ENCODE measurements around the gene RNU5D-1.
A peak's percentile ranks its signal among the peaks of the same experiment; 100 is the strongest.

Gene RNU5D-1

DNA sequence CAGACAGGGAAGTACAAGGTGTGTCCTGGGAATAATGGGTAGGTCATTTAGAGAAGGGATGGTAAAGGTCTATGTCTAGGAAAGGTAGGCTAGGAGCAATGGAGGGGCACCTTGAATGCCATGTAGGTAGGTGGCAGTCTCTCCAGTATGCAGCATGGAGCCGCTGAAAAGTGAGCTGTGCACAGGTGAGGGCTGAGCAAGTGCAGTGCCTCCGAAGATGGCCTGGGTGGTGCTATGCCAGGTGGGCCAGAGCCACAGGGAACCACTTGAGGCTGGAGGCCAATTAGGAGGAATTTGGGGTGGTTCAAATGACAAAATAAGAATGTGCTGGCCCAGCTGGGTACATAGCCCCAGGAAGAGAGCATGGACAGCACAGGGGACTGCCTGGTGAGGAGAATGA lies 25.0 kb downstream of the RNU5D-1 start:
- Histone ChIP-seq H3K23ac (ENCODE audit: low read depth, low read length, poor library complexity) (no peak overlapping the region), H2BK12ac (ENCODE audit: low read length) (no peak overlapping the region), H3K9ac (ENCODE audit: low read depth, low read length, poor library complexity) (no peak overlapping the region), H2BK5ac (ENCODE audit: low read length) (no peak overlapping the region), H2AK5ac (ENCODE audit: low read depth, low read length) (no peak overlapping the region), H2BK120ac (ENCODE audit: low read depth, low read length) (no peak overlapping the region), H4K8ac (ENCODE audit: low read depth, low read length) (no peak overlapping the region), H3K14ac (ENCODE audit: low read length) (no peak overlapping the region), H3K4me1 (ENCODE audit: control insufficient read depth in 2 of 2, insufficient read depth in 1 of 2, low read depth in 1 of 2, low read length in 2 of 2) (no peaks in the 10 kb centered on the region), H3K36me3 (replicated peaks in 1 of 2; ENCODE audit: control insufficient read depth in 2 of 2, insufficient read depth in 2 of 2, low read length in 2 of 2) (no peaks in the 10 kb centered on the region), H3K4ac (ENCODE audit: low read length) (no peak overlapping the region), H4K91ac (ENCODE audit: low read depth, low read length, poor library complexity) (no peak overlapping the region), H3K9me3 (replicated peaks in 1 of 2; ENCODE audit: control insufficient read depth in 2 of 2, insufficient read depth in 1 of 2, low read depth in 1 of 2, low read length in 2 of 2) (peaks cover 4 to 11% of the 10 kb centered on the region in 2 donors), H3K79me1 (ENCODE audit: low read depth, low read length) (no peaks in the 10 kb centered on the region), H3K27ac (replicated peaks; ENCODE audit: low read length) (no peak overlapping the region), H2AFZ (ENCODE audit: low read length) (no peak overlapping the region), H3K27me3 (ENCODE audit: control insufficient read depth in 3 of 3, insufficient read depth in 3 of 3, low read depth in 1 of 3, low read length in 3 of 3) (no peaks in the 10 kb centered on the region), H3K18ac (ENCODE audit: low read length) (no peak overlapping the region), H3K4me3 (ENCODE audit: low read length in 2 of 2) (peak overlapping the region in 1 of 2 donors; percentile 31), H3K4me2 (ENCODE audit: insufficient read depth, low read length, poor library complexity, severe bottlenecking) (no peak overlapping the region), H2BK15ac (ENCODE audit: low read length) (no peak overlapping the region)
- WGBS, 2 donors (ENCODE audit: extremely low coverage in 2 of 2, insufficient read length in 2 of 2, insufficient replicate concordance in 1 of 2): no CpG with 5 or more reads among the region's 2 CpGs
- no peak for DNase-seq (ENCODE audit: low spot score)

DNA sequence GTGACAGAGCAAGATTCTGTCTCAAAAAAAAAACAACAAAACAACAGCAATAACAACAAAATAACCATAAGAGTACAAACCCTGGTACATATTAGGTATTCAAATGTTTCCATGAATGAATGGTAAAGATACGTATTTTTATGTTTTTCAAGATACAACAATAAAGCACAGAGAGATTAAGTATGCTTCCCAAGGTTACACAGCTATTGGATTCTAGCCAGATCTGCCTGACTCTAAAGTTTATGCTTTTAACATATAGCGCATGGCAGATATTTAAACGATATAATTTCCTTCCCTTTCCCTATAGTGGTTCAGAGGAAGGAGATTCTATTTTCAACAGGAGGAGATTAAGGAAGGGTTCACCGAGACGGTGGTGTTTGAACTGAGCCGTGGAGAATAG lies 25.5 kb downstream of the RNU5D-1 start:
- 100% methylated on average over 3 of the region's 6 CpGs; no CpG with 5 or more reads in 1 of the 2 donors for WGBS, 2 donors (ENCODE audit: extremely low coverage in 2 of 2, insufficient read length in 2 of 2, insufficient replicate concordance in 1 of 2)
- Histone ChIP-seq H4K91ac (ENCODE audit: low read depth, low read length, poor library complexity) (no peak overlapping the region), H3K4me1 (ENCODE audit: control insufficient read depth in 2 of 2, insufficient read depth in 1 of 2, low read depth in 1 of 2, low read length in 2 of 2) (no peaks in the 10 kb centered on the region), H2AFZ (ENCODE audit: low read length) (no peak overlapping the region), H3K27me3 (ENCODE audit: control insufficient read depth in 3 of 3, insufficient read depth in 3 of 3, low read depth in 1 of 3, low read length in 3 of 3) (no peaks in the 10 kb centered on the region), H3K14ac (ENCODE audit: low read length) (no peak overlapping the region), H3K4ac (ENCODE audit: low read length) (no peak overlapping the region), H3K9ac (ENCODE audit: low read depth, low read length, poor library complexity) (no peak overlapping the region), H4K8ac (ENCODE audit: low read depth, low read length) (no peak overlapping the region), H3K23ac (ENCODE audit: low read depth, low read length, poor library complexity) (no peak overlapping the region), H3K36me3 (replicated peaks in 1 of 2; ENCODE audit: control insufficient read depth in 2 of 2, insufficient read depth in 2 of 2, low read length in 2 of 2) (no peaks in the 10 kb centered on the region), H3K18ac (ENCODE audit: low read length) (no peak overlapping the region), H2BK5ac (ENCODE audit: low read length) (no peak overlapping the region), H2BK120ac (ENCODE audit: low read depth, low read length) (no peak overlapping the region), H3K4me3 (ENCODE audit: low read length in 2 of 2) (no peak overlapping the region), H3K9me3 (replicated peaks in 1 of 2; ENCODE audit: control insufficient read depth in 2 of 2, insufficient read depth in 1 of 2, low read depth in 1 of 2, low read length in 2 of 2) (peaks cover 4 to 11% of the 10 kb centered on the region in 2 donors), H3K4me2 (ENCODE audit: insufficient read depth, low read length, poor library complexity, severe bottlenecking) (no peak overlapping the region), H2BK15ac (ENCODE audit: low read length) (no peak overlapping the region), H3K27ac (replicated peaks; ENCODE audit: low read length) (no peak overlapping the region), H2BK12ac (ENCODE audit: low read length) (no peak overlapping the region), H2AK5ac (ENCODE audit: low read depth, low read length) (no peak overlapping the region), H3K79me1 (ENCODE audit: low read depth, low read length) (no peaks in the 10 kb centered on the region)
- no peak for DNase-seq (ENCODE audit: low spot score)

DNA sequence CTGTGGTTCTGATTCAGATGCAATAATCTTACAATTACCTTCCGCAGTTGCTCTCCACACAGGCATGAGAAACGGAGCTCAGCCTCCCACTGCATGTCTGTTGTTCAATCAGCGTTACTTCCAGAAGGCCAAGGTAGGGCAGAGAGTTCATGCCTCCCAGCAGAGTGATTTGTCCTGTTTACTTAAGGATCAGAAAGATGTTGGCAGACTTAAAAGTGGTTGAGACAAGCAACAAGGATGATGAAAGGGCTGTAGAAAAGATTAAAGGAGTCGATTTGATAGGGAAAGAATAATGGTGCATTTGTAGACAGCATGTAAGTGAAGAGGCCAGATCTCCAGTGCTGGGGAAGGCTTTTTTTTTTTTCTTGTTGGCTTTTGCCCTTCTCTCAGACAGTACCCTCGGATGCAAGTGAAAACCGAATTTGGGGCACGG lies 29.8 kb downstream of the RNU5D-1 start:
- no peak overlapping the region for H3K14ac ChIP-seq (ENCODE audit: low read length)
- no peak overlapping the region for H2BK5ac ChIP-seq (ENCODE audit: low read length)
- H3K9me3 ChIP-seq (replicated peaks in 1 of 2; ENCODE audit: control insufficient read depth in 2 of 2, insufficient read depth in 1 of 2, low read depth in 1 of 2, low read length in 2 of 2): no peaks in the 10 kb centered on the region

DNA sequence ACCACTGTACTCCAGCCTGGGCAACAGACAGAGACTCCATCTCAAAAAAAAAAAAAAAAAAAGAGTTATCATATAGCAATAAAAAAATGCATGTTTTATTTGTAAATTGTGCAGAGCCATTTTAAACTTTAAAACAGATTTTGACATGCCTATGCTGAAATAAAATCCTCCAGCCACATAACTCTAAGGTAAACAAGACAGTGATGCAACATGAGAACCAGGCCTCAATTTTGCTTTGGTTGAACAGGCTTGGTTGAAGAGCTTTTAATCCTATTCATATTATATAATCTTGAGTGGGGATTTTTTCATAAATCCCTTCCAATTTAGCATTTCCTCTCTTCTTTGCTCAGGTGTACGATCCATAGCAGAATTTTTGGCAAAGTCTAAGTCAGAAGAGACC lies 30.4 kb downstream of the RNU5D-1 start:
- Histone ChIP-seq H3K27ac (replicated peaks; ENCODE audit: low read length) (no peak overlapping the region), H3K4me3 (ENCODE audit: low read length in 2 of 2) (no peak overlapping the region), H3K4me1 (ENCODE audit: control insufficient read depth in 2 of 2, insufficient read depth in 1 of 2, low read depth in 1 of 2, low read length in 2 of 2) (no peaks in the 10 kb centered on the region), H3K27me3 (ENCODE audit: control insufficient read depth in 3 of 3, insufficient read depth in 3 of 3, low read depth in 1 of 3, low read length in 3 of 3) (no peaks in the 10 kb centered on the region), H3K9me3 (replicated peaks in 1 of 2; ENCODE audit: control insufficient read depth in 2 of 2, insufficient read depth in 1 of 2, low read depth in 1 of 2, low read length in 2 of 2) (no peaks in the 10 kb centered on the region), H2BK120ac (ENCODE audit: low read depth, low read length) (no peak overlapping the region), H2AFZ (ENCODE audit: low read length) (no peak overlapping the region), H3K4me2 (ENCODE audit: insufficient read depth, low read length, poor library complexity, severe bottlenecking) (no peak overlapping the region), H3K18ac (ENCODE audit: low read length) (no peak overlapping the region), H4K91ac (ENCODE audit: low read depth, low read length, poor library complexity) (no peak overlapping the region), H2AK5ac (ENCODE audit: low read depth, low read length) (no peak overlapping the region), H2BK5ac (ENCODE audit: low read length) (no peak overlapping the region), H3K79me1 (ENCODE audit: low read depth, low read length) (no peaks in the 10 kb centered on the region), H3K4ac (ENCODE audit: low read length) (no peak overlapping the region), H3K14ac (ENCODE audit: low read length) (no peak overlapping the region), H2BK12ac (ENCODE audit: low read length) (no peak overlapping the region), H3K36me3 (replicated peaks in 1 of 2; ENCODE audit: control insufficient read depth in 2 of 2, insufficient read depth in 2 of 2, low read length in 2 of 2) (no peaks in the 10 kb centered on the region), H4K8ac (ENCODE audit: low read depth, low read length) (no peak overlapping the region), H3K23ac (ENCODE audit: low read depth, low read length, poor library complexity) (no peak overlapping the region), H2BK15ac (ENCODE audit: low read length) (no peak overlapping the region), H3K9ac (ENCODE audit: low read depth, low read length, poor library complexity) (no peak overlapping the region)
- no peak for DNase-seq (ENCODE audit: low spot score)
- WGBS, 2 donors (ENCODE audit: extremely low coverage in 2 of 2, insufficient read length in 2 of 2, insufficient replicate concordance in 1 of 2): no CpG with 5 or more reads among the region's 1 CpG

More for the DNA sequence above, 29.8 kb downstream of the RNU5D-1 start:
- H3K4me3 ChIP-seq (ENCODE audit: low read length in 2 of 2): no peak overlapping the region
- no peaks in the 10 kb centered on the region for H3K79me1 ChIP-seq (ENCODE audit: low read depth, low read length)
- DNase-seq (ENCODE audit: low spot score): no peak
- H3K23ac ChIP-seq (ENCODE audit: low read depth, low read length, poor library complexity): no peak overlapping the region
- no peak overlapping the region for H3K9ac ChIP-seq (ENCODE audit: low read depth, low read length, poor library complexity)
- no peaks in the 10 kb centered on the region for H3K4me1 ChIP-seq (ENCODE audit: control insufficient read depth in 2 of 2, insufficient read depth in 1 of 2, low read depth in 1 of 2, low read length in 2 of 2)
- no peak overlapping the region for H2BK12ac ChIP-seq (ENCODE audit: low read length)
- H3K4me2 ChIP-seq (ENCODE audit: insufficient read depth, low read length, poor library complexity, severe bottlenecking): no peak overlapping the region
- H4K91ac ChIP-seq (ENCODE audit: low read depth, low read length, poor library complexity): no peak overlapping the region
- H3K36me3 ChIP-seq (replicated peaks in 1 of 2; ENCODE audit: control insufficient read depth in 2 of 2, insufficient read depth in 2 of 2, low read length in 2 of 2): no peaks in the 10 kb centered on the region
- H3K27me3 ChIP-seq (ENCODE audit: control insufficient read depth in 3 of 3, insufficient read depth in 3 of 3, low read depth in 1 of 3, low read length in 3 of 3): no peaks in the 10 kb centered on the region
- no peak overlapping the region for H2AFZ ChIP-seq (ENCODE audit: low read length)
- no peak overlapping the region for H3K4ac ChIP-seq (ENCODE audit: low read length)
- WGBS, 2 donors (ENCODE audit: extremely low coverage in 2 of 2, insufficient read length in 2 of 2, insufficient replicate concordance in 1 of 2): 100% methylated on average over 1 of the region's 7 CpGs; no CpG with 5 or more reads in 1 of the 2 donors
- H2AK5ac ChIP-seq (ENCODE audit: low read depth, low read length): no peak overlapping the region
- H2BK15ac ChIP-seq (ENCODE audit: low read length): no peak overlapping the region
- no peak overlapping the region for H2BK120ac ChIP-seq (ENCODE audit: low read depth, low read length)
- no peak overlapping the region for H3K18ac ChIP-seq (ENCODE audit: low read length)
- H4K8ac ChIP-seq (ENCODE audit: low read depth, low read length): no peak overlapping the region
- no peak overlapping the region for H3K27ac ChIP-seq (replicated peaks; ENCODE audit: low read length)

All from neuronal stem cell (in vitro differentiated cells).